SK-N-SH (cell line): ENCODE results near the gene MAPT. TPM values are rescaled to one million over a fixed set of nuclear protein-coding genes. Genes with fewer than 3 reads are reported as not detected.

ENCODE experiments used
- CTCF ChIA-PET: fragments of 300-600, 350-600 bp; formaldehyde crosslinking; extraction: SDS; loops from one replicate; lab custom pipeline; 2021; lab: Yijun Ruan, JAX
- POLR2A ChIA-PET: fragments of 350-600 bp; sonication (Branson Sonifier 250); formaldehyde crosslinking; extraction: SDS; loops from one replicate; lab custom pipeline; 2020; ENCODE audit warnings: antibody characterized with exemption, inconsistent platforms; lab: Yijun Ruan, JAX
- DNase-seq: peaks from one replicate; pipeline ENCODE4 v3.0.0; 2012
- H2AFZ ChIP-seq: fragments of 200-600 bp; sonication (generic); 2 replicates; pipeline ENCODE4 v1.8.1; 2016; ENCODE audit warnings: antibody characterized with exemption, mild to moderate bottlenecking, low read depth
- H3F3A ChIP-seq: fragments of 200-600 bp; sonication (generic); replicated peaks from 2 replicates; pipeline ENCODE3; 2016; ENCODE audit warnings: antibody characterized with exemption, mild to moderate bottlenecking; ENCODE audit not compliant: insufficient read depth
- H3K27ac ChIP-seq, 2 experiments: fragments of 200-500 bp in 1 of 2; fragments of 200-600 bp in 1 of 2; sonication (Bioruptor generic) in 1 of 2; sonication (generic), shearing (Covaris generic) in 1 of 2; 2 replicates each; pipeline versions ENCODE4 v1.5.1 to v1.6.1; 2014 to 2016; ENCODE audit warnings: low read depth in 2 of 2, inconsistent platforms in 1 of 2, low read length in 1 of 2, mild to moderate bottlenecking in 1 of 2, mixed read lengths in 1 of 2
- H3K27me3 ChIP-seq: fragments of 200-600 bp; sonication (generic), shearing (Covaris generic); 2 replicates; pipeline ENCODE4 v1.6.1; 2016; ENCODE audit warnings: mixed run types; ENCODE audit not compliant: insufficient read depth
- H3K36me3 ChIP-seq, 2 experiments: fragments of 200-500 bp in 1 of 2; fragments of 200-600 bp in 1 of 2; sonication (Bioruptor generic) in 1 of 2; sonication (generic) in 1 of 2; replicated peaks in 1 of 2; 2 replicates each; pipeline versions ENCODE3 to v1.5.1; 2014 to 2016; ENCODE audit warnings: low read length in 1 of 2, mild to moderate bottlenecking in 1 of 2; ENCODE audit not compliant: insufficient read depth in 2 of 2, control insufficient read depth in 1 of 2
- H3K4me1 ChIP-seq, 2 experiments: fragments of 200-500 bp in 1 of 2; fragments of 200-600 bp in 1 of 2; sonication (Bioruptor generic) in 1 of 2; sonication (generic), shearing (Covaris generic) in 1 of 2; 2 replicates each; pipeline versions ENCODE4 v1.5.1 to v1.6.1; 2014 to 2016; ENCODE audit warnings: low read depth in 1 of 2, low read length in 1 of 2, mixed run types in 1 of 2; ENCODE audit not compliant: insufficient read depth in 2 of 2, control insufficient read depth in 1 of 2
- H3K4me2 ChIP-seq: fragments of 200-600 bp; sonication (generic), shearing (Covaris generic); 2 replicates; pipeline ENCODE4 v1.6.1; 2017; ENCODE audit warnings: mixed run types
- H3K4me3 ChIP-seq, 2 experiments: fragments of 200-500 bp in 1 of 2; fragments of 200-600 bp in 1 of 2; sonication (Bioruptor generic) in 1 of 2; sonication (generic), shearing (Covaris generic) in 1 of 2; 2 replicates each; pipeline versions ENCODE4 v1.5.1 to v1.8.1; 2014 to 2016; ENCODE audit warnings: low read depth in 2 of 2, inconsistent platforms in 1 of 2, low read length in 1 of 2, mild to moderate bottlenecking in 1 of 2, mixed read lengths in 1 of 2, moderate library complexity in 1 of 2
- H3K79me2 ChIP-seq: fragments of 200-600 bp; sonication (generic); 2 replicates; pipeline ENCODE4 v1.8.1; 2017; ENCODE audit warnings: mild to moderate bottlenecking; ENCODE audit not compliant: insufficient read depth
- H3K9ac ChIP-seq: fragments of 200-600 bp; sonication (generic); 2 replicates; pipeline ENCODE4 v1.6.1; 2017; ENCODE audit warnings: mixed run types
- H3K9me2 ChIP-seq: fragments of 200-600 bp; sonication (generic); 2 replicates; pipeline ENCODE4 v1.6.1; 2017; ENCODE audit warnings: mixed run types
- H3K9me3 ChIP-seq: fragments of 200-600 bp; sonication (generic); 2 replicates; pipeline ENCODE4 v1.6.1; 2017; ENCODE audit warnings: mixed run types, mild to moderate bottlenecking, moderate library complexity
- H4K20me1 ChIP-seq: fragments of 200-600 bp; sonication (generic); 2 replicates; pipeline ENCODE4 v1.6.1; 2017; ENCODE audit warnings: mild to moderate bottlenecking, mixed run types; ENCODE audit not compliant: insufficient read depth
- CHD2 ChIP-seq: fragments of 150-350 bp; IDR thresholded peaks from 2 replicates; pipeline ENCODE4 v1.6.1; 2018; ENCODE audit warnings: low read length; ENCODE audit not compliant: partially characterized antibody
- CTCF ChIP-seq: fragments of 200-600 bp; sonication (generic); IDR thresholded peaks from 2 replicates; pipeline ENCODE4 v1.6.1; 2017; ENCODE audit warnings: antibody characterized with exemption, mild to moderate bottlenecking, moderate library complexity
- EP300 ChIP-seq, 2 experiments: IDR thresholded peaks; 2 replicates each; pipeline versions ENCODE4 v1.4.0 to v1.6.1; 2012; ENCODE audit warnings: borderline replicate concordance in 1 of 2, low read depth in 1 of 2, low read length in 1 of 2
- FOXJ3 ChIP-seq: sonication (generic); formaldehyde crosslinking; IDR thresholded peaks from 2 replicates; pipeline ENCODE4 v1.5.1; 2020; ENCODE audit warnings: mild to moderate bottlenecking, missing genetic modification reagents
- GABPA ChIP-seq: IDR thresholded peaks from 2 replicates; pipeline ENCODE4 v1.4.0; 2012; ENCODE audit warnings: low read depth, mild to moderate bottlenecking
- GATA2 ChIP-seq: sonication (generic); formaldehyde crosslinking; IDR thresholded peaks from 2 replicates; pipeline ENCODE4 v1.5.0; 2020; ENCODE audit warnings: mild to moderate bottlenecking, missing genetic modification reagents
- JUND ChIP-seq: IDR thresholded peaks from 2 replicates; pipeline ENCODE4 v1.4.0; 2012
- MEF2A ChIP-seq: IDR thresholded peaks from 2 replicates; pipeline ENCODE4 v1.4.0; 2012; ENCODE audit warnings: low read depth, borderline replicate concordance
- NRF1 ChIP-seq: IDR thresholded peaks from 2 replicates; pipeline ENCODE4 v1.6.1; 2012; ENCODE audit warnings: low read depth, mild to moderate bottlenecking, low read length
- POLR2AphosphoS5 ChIP-seq: IDR thresholded peaks from 2 replicates; pipeline ENCODE4 v1.6.1; 2012; ENCODE audit warnings: low read depth, low read length
- RAD21 ChIP-seq: IDR thresholded peaks from 2 replicates; pipeline ENCODE4 v1.6.1; 2012; ENCODE audit warnings: mild to moderate bottlenecking, low read length
- RCOR1 ChIP-seq: fragments of 150-350 bp; IDR thresholded peaks from 2 replicates; pipeline ENCODE4 v1.6.1; 2017; ENCODE audit warnings: antibody characterized with exemption, low read length
- REST ChIP-seq: IDR thresholded peaks from 2 replicates; pipeline ENCODE4 v1.6.1; 2012; ENCODE audit warnings: mild to moderate bottlenecking, low read depth, low read length, moderate library complexity
- RFX5 ChIP-seq: IDR thresholded peaks from 2 replicates; pipeline ENCODE4 v1.6.1; 2012; ENCODE audit warnings: mild to moderate bottlenecking, improper control_type of control experiment, low read length
- SIN3A ChIP-seq: IDR thresholded peaks from 2 replicates; pipeline ENCODE4 v1.6.1; 2012; ENCODE audit warnings: low read depth, mild to moderate bottlenecking, low read length, moderate library complexity, borderline replicate concordance
- TCF12 ChIP-seq: IDR thresholded peaks from 2 replicates; pipeline ENCODE4 v1.4.0; 2012
- YY1 ChIP-seq: IDR thresholded peaks from 2 replicates; pipeline ENCODE4 v1.4.0; 2012; ENCODE audit warnings: low read depth, mild to moderate bottlenecking
- WGBS: methylation state at CpG from one replicate; pipeline ENCODE4 v1.1.6; 2017; ENCODE audit warnings: low lambda C conversion rate; 5-methylcytosine and 5-hydroxymethylcytosine counted together
- polyA plus RNA-seq, 3 experiments: library from polyadenylated mRNA; depleted of rRNA; stranded (reverse); fragments of >200 nt; gene quantifications; 2 replicates each; pipeline ENCODE4 v1.2.3, GENCODE V29; 2012
- TF ChIP-seq, protein P1 (sequence below): IDR thresholded peaks from 2 replicates; pipeline ENCODE4 v1.4.0; 2012; ENCODE audit warnings: low read depth, borderline replicate concordance
- TF ChIP-seq, protein P2 (sequence below): IDR thresholded peaks from 2 replicates; pipeline ENCODE4; 2012
- TF ChIP-seq, protein P3 (sequence below): fragments of 150-350 bp; IDR thresholded peaks from 2 replicates; pipeline ENCODE4 v1.6.1; 2016; ENCODE audit warnings: mild to moderate bottlenecking, low read depth, low read length
- TF ChIP-seq, protein P4 (sequence below): fragments of 150-350 bp; IDR thresholded peaks from 2 replicates; pipeline ENCODE4 v1.6.1; 2017; ENCODE audit warnings: antibody characterized with exemption, low read length, low read depth, borderline replicate concordance

MAPT gene
- polyA plus RNA-seq, 1 of the 3 experiments (the other 2 are of a cell fraction) = 0.74 TPM

DNA sequence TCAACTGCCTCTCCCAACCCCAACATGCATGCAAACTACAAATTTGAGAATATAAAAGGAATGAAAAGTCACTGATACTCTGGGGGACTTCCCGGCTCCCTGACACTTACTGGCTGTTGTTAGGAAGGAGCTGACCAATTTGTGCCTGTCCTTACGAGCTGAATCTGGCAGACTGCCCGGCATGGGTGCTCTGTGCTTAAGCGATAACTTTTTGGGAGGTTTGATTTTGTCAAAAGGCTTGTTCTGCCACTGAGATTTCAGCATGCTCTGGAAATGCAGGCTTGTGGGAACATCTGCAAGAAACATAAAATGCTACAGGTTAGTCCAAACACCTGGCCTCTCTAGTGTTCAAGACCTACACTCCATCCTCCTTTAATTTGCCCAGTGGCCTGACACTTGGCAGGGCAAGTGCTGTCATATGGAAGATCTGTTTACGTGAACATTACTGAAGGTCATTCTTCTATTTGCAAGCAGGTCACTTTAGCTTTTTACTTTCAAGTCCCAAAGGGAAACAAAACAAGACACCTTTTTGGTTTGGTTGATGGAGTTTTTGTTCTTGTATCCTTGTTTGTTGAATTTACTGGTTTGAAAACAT is 145.3 kb downstream of the MAPT start (continued):
- TF ChIP-seq CTCF (no peak), NRF1 (no peak), CHD2 (no peak)

GRCh38 chr17:46042246-46042645 is 147.9 kb downstream of the MAPT start:
- Histone ChIP-seq H3K4me3 (no peak overlapping the region), H3K9me3 (no peaks in the 10 kb centered on the region), H3K9ac (no peak overlapping the region), H3K4me1 (peaks cover 4 to 28% of the 10 kb centered on the region in 2 experiments; a peak in 3 of 4 replicates), H3F3A (peaks cover 13% of the 10 kb centered on the region), H4K20me1 (0 out of 2 replicates have a peak, but pooled peaks cover 8% of the 10 kb centered on the region), H2AFZ (no peak overlapping the region), H3K4me2 (no peak overlapping the region), H3K27ac (peak overlapping the region in 1 of 2 experiments; percentile 1; a peak in 1 of 4 replicates), H3K79me2 (peaks cover 42% of the 10 kb centered on the region), H3K9me2 (no peaks in the 10 kb centered on the region), H3K36me3 (peaks cover 76 to 85% of the 10 kb centered on the region in 2 experiments), H3K27me3 (no peaks in the 10 kb centered on the region)
- WGBS = 91% methylated on average over 2 of the region's 2 CpGs
- CTCF ChIA-PET = interaction anchor here (0.7 to 4.7 kb wide), 11 partner anchors 9 to 402 kb away, joined by 3 to 58 read pairs (median 20); partner anchors contain the start of gene KANSL1
- POLR2A ChIA-PET = no interaction called here
- no peak for DNase-seq
- TF ChIP-seq SIN3A (no peak), POLR2AphosphoS5 (no peak), FOXJ3 (CRISPR knock-in tag) (no peak), TCF12 (no peak), GABPA (no peak), MEF2A (no peak), RCOR1 (no peak), RFX5 (no peak), YY1 (no peak), GATA2 (CRISPR knock-in tag) (no peak), REST (no peak), JUND (no peak), RAD21 (no peak), EP300 (IDR thresholded peaks at IDR 0.05; ENCODE audit: borderline replicate concordance in 1 of 2, low read depth in 1 of 2, low read length in 1 of 2) (no peak)
- TF ChIP-seq, protein P1, sequence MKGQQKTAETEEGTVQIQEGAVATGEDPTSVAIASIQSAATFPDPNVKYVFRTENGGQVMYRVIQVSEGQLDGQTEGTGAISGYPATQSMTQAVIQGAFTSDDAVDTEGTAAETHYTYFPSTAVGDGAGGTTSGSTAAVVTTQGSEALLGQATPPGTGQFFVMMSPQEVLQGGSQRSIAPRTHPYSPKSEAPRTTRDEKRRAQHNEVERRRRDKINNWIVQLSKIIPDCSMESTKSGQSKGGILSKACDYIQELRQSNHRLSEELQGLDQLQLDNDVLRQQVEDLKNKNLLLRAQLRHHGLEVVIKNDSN = no peak
- TF ChIP-seq, protein P2, sequence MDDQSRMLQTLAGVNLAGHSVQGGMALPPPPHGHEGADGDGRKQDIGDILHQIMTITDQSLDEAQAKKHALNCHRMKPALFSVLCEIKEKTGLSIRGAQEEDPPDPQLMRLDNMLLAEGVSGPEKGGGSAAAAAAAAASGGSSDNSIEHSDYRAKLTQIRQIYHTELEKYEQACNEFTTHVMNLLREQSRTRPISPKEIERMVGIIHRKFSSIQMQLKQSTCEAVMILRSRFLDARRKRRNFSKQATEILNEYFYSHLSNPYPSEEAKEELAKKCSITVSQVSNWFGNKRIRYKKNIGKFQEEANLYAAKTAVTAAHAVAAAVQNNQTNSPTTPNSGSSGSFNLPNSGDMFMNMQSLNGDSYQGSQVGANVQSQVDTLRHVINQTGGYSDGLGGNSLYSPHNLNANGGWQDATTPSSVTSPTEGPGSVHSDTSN = no peak
- TF ChIP-seq, protein P3, sequence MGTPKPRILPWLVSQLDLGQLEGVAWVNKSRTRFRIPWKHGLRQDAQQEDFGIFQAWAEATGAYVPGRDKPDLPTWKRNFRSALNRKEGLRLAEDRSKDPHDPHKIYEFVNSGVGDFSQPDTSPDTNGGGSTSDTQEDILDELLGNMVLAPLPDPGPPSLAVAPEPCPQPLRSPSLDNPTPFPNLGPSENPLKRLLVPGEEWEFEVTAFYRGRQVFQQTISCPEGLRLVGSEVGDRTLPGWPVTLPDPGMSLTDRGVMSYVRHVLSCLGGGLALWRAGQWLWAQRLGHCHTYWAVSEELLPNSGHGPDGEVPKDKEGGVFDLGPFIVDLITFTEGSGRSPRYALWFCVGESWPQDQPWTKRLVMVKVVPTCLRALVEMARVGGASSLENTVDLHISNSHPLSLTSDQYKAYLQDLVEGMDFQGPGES = no peak
- TF ChIP-seq, protein P4, sequence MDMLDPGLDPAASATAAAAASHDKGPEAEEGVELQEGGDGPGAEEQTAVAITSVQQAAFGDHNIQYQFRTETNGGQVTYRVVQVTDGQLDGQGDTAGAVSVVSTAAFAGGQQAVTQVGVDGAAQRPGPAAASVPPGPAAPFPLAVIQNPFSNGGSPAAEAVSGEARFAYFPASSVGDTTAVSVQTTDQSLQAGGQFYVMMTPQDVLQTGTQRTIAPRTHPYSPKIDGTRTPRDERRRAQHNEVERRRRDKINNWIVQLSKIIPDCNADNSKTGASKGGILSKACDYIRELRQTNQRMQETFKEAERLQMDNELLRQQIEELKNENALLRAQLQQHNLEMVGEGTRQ = no peak
